ENCODE data around the gene MRPL12. TPM values are rescaled to one million over a fixed set of nuclear protein-coding genes. Genes with fewer than 3 reads are reported as not detected.
"Not testable (repeated sequence)": the region's sequence is repeated elsewhere in the genome, so short reads cannot be mapped to it uniquely, and the experiment has no call there.

The MRPL12 gene
- total RNA-seq, 1 experiment from 2014 or later = 35.9 TPM

DNA sequence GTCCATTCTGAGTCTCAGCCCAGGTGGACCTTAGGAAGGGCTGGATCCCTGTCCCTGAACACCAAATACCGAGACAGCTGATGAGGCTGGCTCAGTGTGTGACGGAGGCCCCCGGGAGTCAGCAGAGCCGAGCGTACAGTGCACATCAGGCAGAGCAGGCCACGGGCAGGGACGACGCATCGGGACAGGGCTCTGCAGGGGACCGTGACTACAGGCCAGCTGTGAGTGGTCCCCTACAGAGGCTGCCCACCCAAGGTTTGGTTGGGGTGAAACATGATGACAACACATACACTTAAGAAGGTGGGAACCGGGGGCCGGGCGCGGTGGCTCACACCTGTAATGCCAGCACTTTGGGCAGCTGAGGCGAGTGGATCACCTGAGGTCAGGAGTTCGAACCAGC lies 30.2 kb upstream of the MRPL12 start:
- no peak overlapping the region for H3K4me3 ChIP-seq (ENCODE audit: insufficient read depth, low read depth, low read length)
- H3K36me3 ChIP-seq (replicated peaks; ENCODE audit: control insufficient read depth, insufficient read depth, low read length) = peaks cover 40% of the 10 kb centered on the region
- DNase-seq = no peak
- no peaks in the 10 kb centered on the region for H3K27me3 ChIP-seq (ENCODE audit: control insufficient read depth, insufficient read depth, low read length)

DNA sequence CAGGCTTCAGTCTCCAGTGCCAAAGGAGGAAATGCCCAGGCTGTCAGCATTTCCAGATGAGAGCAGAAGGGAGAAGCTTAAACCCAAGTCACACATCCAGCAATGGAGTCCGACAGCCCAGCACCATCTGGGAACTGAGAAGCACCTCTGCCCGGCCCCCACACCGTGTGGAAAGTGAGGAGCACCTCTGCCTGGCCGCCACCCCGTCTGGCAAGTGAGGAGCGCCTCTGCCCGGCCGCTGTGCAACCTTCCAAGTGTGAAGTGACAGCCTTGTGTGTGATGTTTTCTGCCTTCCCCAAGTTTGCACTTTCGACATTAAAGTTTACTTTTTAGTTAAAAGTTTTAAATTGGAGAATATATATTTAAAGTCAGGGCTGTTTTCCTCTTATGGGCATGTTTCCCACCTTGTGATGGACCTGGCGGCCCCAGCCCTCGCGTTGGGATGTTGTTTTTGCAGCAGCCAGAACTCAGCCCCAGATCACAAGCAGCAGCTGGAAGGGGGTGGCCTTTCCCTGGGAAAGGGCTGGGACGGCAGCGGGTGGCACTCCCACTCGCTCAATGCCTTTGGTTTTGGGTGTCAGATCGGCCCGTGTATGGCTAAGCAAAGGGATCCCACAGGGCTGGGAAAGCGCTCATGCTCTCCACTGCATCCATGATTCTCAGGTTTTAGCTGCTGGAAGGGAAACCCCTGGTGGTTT lies 29.5 kb upstream of the MRPL12 start:
- H3K27me3 ChIP-seq (ENCODE audit: control insufficient read depth, insufficient read depth, low read length) = no peaks in the 10 kb centered on the region
- H3K36me3 ChIP-seq (replicated peaks; ENCODE audit: control insufficient read depth, insufficient read depth, low read length) = peaks cover 35% of the 10 kb centered on the region
- H3K4me3 ChIP-seq (ENCODE audit: insufficient read depth, low read depth, low read length) = no peak overlapping the region
- DNase-seq = peak; percentile 32

GRCh38 chr17:81675515-81676221 lies 27.5 kb upstream of the MRPL12 start:
- H3K4me3 ChIP-seq (ENCODE audit: insufficient read depth, low read depth, low read length); H3K27me3 ChIP-seq (ENCODE audit: control insufficient read depth, insufficient read depth, low read length): not testable (repeated sequence)
- DNase-seq = peak; percentile 37
- peaks cover 21% of the 10 kb centered on the region for H3K36me3 ChIP-seq (replicated peaks; ENCODE audit: control insufficient read depth, insufficient read depth, low read length)

DNA sequence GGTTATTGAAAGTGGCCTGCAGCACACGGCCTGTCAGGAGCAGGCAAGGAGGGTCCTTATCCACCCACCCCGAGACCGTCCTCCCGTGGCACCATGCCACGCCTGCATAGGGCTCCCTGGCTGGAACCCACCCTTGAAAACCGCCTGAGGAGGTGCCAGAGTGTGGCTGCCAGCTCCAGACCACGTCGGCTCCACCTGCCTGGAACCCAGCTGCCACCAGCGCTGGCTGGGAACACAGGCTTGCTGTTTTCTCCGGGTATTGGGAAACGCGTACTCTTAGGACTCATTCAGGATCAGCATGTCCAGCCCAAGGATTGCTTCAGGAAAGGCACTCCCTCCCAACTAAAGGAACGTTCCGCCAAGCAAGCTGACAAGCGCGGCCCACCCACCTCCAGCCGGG lies 26.3 kb upstream of the MRPL12 start:
- Histone ChIP-seq H3K36me3 (replicated peaks; ENCODE audit: control insufficient read depth, insufficient read depth, low read length) (peaks cover 14% of the 10 kb centered on the region), H3K4me3 (ENCODE audit: insufficient read depth, low read depth, low read length) (no peak overlapping the region), H3K27me3 (ENCODE audit: control insufficient read depth, insufficient read depth, low read length) (no peaks in the 10 kb centered on the region)
- peak; percentile 45 for DNase-seq

- H3K4me3 ChIP-seq (ENCODE audit: insufficient read depth, low read depth, low read length) = no peak overlapping the region
- no peaks in the 10 kb centered on the region for H3K27me3 ChIP-seq (ENCODE audit: control insufficient read depth, insufficient read depth, low read length)
- H3K36me3 ChIP-seq (replicated peaks; ENCODE audit: control insufficient read depth, insufficient read depth, low read length) = peaks cover 2% of the 10 kb centered on the region
- peak; percentile 36 for DNase-seq
Measured at GRCh38 chr17:81680150-81680549, 23.0 kb upstream of the MRPL12 start.

GRCh38 chr17:81681672-81682071 lies 21.5 kb upstream of the MRPL12 start:
- DNase-seq = peak; percentile 41
- Histone ChIP-seq H3K4me3 (ENCODE audit: insufficient read depth, low read depth, low read length) (no peak overlapping the region), H3K27me3 (ENCODE audit: control insufficient read depth, insufficient read depth, low read length) (no peaks in the 10 kb centered on the region)

GRCh38 chr17:81682565-81683207 lies 20.5 kb upstream of the MRPL12 start:
- peak; percentile 54 for DNase-seq
- no peaks in the 10 kb centered on the region for H3K27me3 ChIP-seq (ENCODE audit: control insufficient read depth, insufficient read depth, low read length)
- H3K36me3 ChIP-seq (replicated peaks; ENCODE audit: control insufficient read depth, insufficient read depth, low read length) = peaks cover 15% of the 10 kb centered on the region
- peak overlapping the region; percentile 97 for H3K4me3 ChIP-seq (ENCODE audit: insufficient read depth, low read depth, low read length)

More at GRCh38 chr17:81681672-81682071, 21.5 kb upstream of the MRPL12 start:
- H3K36me3 ChIP-seq (replicated peaks; ENCODE audit: control insufficient read depth, insufficient read depth, low read length) = peaks cover 8% of the 10 kb centered on the region

DNA sequence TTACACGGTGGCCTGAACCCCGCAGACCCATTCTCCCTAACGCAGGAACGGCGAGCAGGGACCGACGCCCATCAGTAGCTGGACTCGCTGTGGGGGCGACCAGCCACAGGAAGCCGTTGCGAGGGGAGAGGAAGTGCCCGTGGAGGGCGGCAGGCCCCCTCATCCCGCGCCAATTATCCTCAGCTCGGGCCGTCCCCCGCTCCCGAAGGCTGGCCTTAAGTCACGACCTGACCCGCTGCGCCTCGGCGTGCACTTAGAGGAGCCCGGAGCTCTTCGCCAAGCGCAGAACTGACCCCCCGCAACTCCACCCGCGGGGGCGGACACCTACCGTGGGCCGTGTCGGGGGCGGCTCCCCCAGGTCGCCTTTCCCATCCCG lies 20.0 kb upstream of the MRPL12 start:
- Histone ChIP-seq H3K27me3 (ENCODE audit: control insufficient read depth, insufficient read depth, low read length) (no peaks in the 10 kb centered on the region), H3K4me3 (ENCODE audit: insufficient read depth, low read depth, low read length) (peak overlapping the region; percentile 97), H3K36me3 (replicated peaks; ENCODE audit: control insufficient read depth, insufficient read depth, low read length) (peaks cover 15% of the 10 kb centered on the region)
- DNase-seq = no peak

GRCh38 chr17:81683584-81684441 lies 19.4 kb upstream of the MRPL12 start, which contains the start of the genes ARL16 and HGS:
Gene ARL16, minus strand, starts transcription at chr17:81683797. Its CDS starts 44 bp downstream, at chr17:81683753.
Gene HGS, plus strand, starts transcription at chr17:81684011. Its CDS starts 56 bp downstream, at chr17:81684067.
- Histone ChIP-seq H3K36me3 (replicated peaks; ENCODE audit: control insufficient read depth, insufficient read depth, low read length) (peaks cover 19% of the 10 kb centered on the region), H3K27me3 (ENCODE audit: control insufficient read depth, insufficient read depth, low read length) (no peaks in the 10 kb centered on the region), H3K4me3 (ENCODE audit: insufficient read depth, low read depth, low read length) (peak within 1 kb of the TSS; percentile 97)
- peak; percentile 100 for DNase-seq

DNA sequence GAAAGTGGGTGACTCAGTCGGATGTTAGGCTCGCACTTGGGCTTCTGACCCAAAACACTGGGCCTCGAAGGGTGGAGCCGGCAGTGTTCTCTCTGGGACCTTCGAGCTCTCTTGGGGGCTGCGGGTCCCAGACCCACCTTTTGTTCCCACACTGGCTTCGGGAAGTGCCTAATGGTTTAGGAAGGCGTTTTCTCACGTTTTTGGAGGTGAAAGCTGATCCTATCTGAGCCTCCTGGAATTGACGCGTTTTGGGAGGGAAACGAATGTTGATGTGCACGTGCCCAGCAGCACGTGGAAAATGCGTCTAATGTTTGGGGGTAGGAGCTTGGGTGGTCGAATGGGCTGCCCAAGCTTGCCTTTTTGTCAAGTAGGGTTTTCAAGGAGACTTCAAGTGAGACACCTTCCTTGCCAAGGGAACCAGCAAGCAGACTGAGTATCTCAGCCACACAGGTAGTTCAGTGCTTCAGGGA lies 18.7 kb upstream of the MRPL12 start:
- peak; percentile 78 for DNase-seq
- no peaks in the 10 kb centered on the region for H3K27me3 ChIP-seq (ENCODE audit: control insufficient read depth, insufficient read depth, low read length)
- H3K4me3 ChIP-seq (ENCODE audit: insufficient read depth, low read depth, low read length) = peak overlapping the region; percentile 85
- peaks cover 21% of the 10 kb centered on the region for H3K36me3 ChIP-seq (replicated peaks; ENCODE audit: control insufficient read depth, insufficient read depth, low read length)

- DNase-seq = peak; percentile 52
- Histone ChIP-seq H3K4me3 (ENCODE audit: insufficient read depth, low read depth, low read length) (no peak overlapping the region), H3K36me3 (replicated peaks; ENCODE audit: control insufficient read depth, insufficient read depth, low read length) (peaks cover 21% of the 10 kb centered on the region), H3K27me3 (ENCODE audit: control insufficient read depth, insufficient read depth, low read length) (no peaks in the 10 kb centered on the region)
Measured at GRCh38 chr17:81685108-81685507, 18.1 kb upstream of the MRPL12 start.

GRCh38 chr17:81686614-81687013 lies 16.6 kb upstream of the MRPL12 start:
- Histone ChIP-seq H3K4me3 (ENCODE audit: insufficient read depth, low read depth, low read length) (no peak overlapping the region), H3K36me3 (replicated peaks; ENCODE audit: control insufficient read depth, insufficient read depth, low read length) (peaks cover 20% of the 10 kb centered on the region), H3K27me3 (ENCODE audit: control insufficient read depth, insufficient read depth, low read length) (no peaks in the 10 kb centered on the region)
- DNase-seq = no peak

GRCh38 chr17:81687770-81688541 lies 15.2 kb upstream of the MRPL12 start:
- H3K27me3 ChIP-seq (ENCODE audit: control insufficient read depth, insufficient read depth, low read length) = no peaks in the 10 kb centered on the region
- H3K4me3 ChIP-seq (ENCODE audit: insufficient read depth, low read depth, low read length) = no peak overlapping the region
- peak; percentile 61 for DNase-seq
- peaks cover 26% of the 10 kb centered on the region for H3K36me3 ChIP-seq (replicated peaks; ENCODE audit: control insufficient read depth, insufficient read depth, low read length)
